H1 (cell line): Measurements from ENCODE around the gene PANX2. TPM values are rescaled to one million over a fixed set of nuclear protein-coding genes. Genes with fewer than 3 reads are reported as not detected.
A peak's percentile ranks its signal among the peaks of the same experiment; 100 is the strongest.

Experiments
- CTCF ChIA-PET: fragments of 300-600 bp; sonication (Branson Sonifier 250); formaldehyde crosslinking; loops from one replicate; lab custom pipeline; 2021; ENCODE audit not compliant: partially characterized antibody; lab: Charles Lee
- POLR2A ChIA-PET: fragments of 300-600 bp; sonication (Branson Sonifier 250); formaldehyde crosslinking; loops from one replicate; lab custom pipeline; 2021; ENCODE audit warnings: inconsistent platforms; ENCODE audit not compliant: partially characterized antibody; lab: Charles Lee
- DNase-seq, 2 experiments: peaks; one replicate each; pipeline versions ENCODE4 v3.0.0 to v3.0.0-alpha.2; 2010 to 2022; ENCODE audit warnings: low spot score in 2 of 2, low read depth in 1 of 2, mixed read lengths in 1 of 2
- FAIRE-seq: peaks from 2 replicates; lab custom pipeline; 2011; peaks lifted over from hg19 to GRCh38; lab: Jason Lieb, UNC
- H2AFZ ChIP-seq: 2 replicates; pipeline ENCODE4 v1.8.1; 2012; ENCODE audit warnings: low read length, inconsistent platforms
- H2AK5ac ChIP-seq: 2 replicates; pipeline ENCODE4 v1.6.1; 2013; ENCODE audit warnings: low read depth, low read length
- H2BK120ac ChIP-seq: replicated peaks from 2 replicates; pipeline ENCODE3; 2013; ENCODE audit warnings: low read depth, low read length, inconsistent platforms
- H2BK12ac ChIP-seq: 2 replicates; pipeline ENCODE4 v1.6.1; 2013; ENCODE audit warnings: low read depth, low read length
- H2BK15ac ChIP-seq: 2 replicates; pipeline ENCODE4 v1.6.1; 2013; ENCODE audit warnings: low read length
- H2BK20ac ChIP-seq: 2 replicates; pipeline ENCODE4 v1.6.1; 2013; ENCODE audit warnings: low read length
- H2BK5ac ChIP-seq: 2 replicates; pipeline ENCODE4 v1.6.1; 2013; ENCODE audit warnings: low read depth, low read length
- H3K14ac ChIP-seq: 2 replicates; pipeline ENCODE4 v1.6.1; 2013; ENCODE audit warnings: inconsistent platforms; ENCODE audit not compliant: insufficient read length
- H3K18ac ChIP-seq: 2 replicates; pipeline ENCODE4 v1.6.1; 2013; ENCODE audit warnings: low read length; ENCODE audit errors: extremely low read depth
- H3K23ac ChIP-seq: 2 replicates; pipeline ENCODE4 v1.6.1; 2013; ENCODE audit warnings: inconsistent platforms; ENCODE audit not compliant: insufficient read length
- H3K23me2 ChIP-seq: 2 replicates; pipeline ENCODE4 v1.6.1; 2013; ENCODE audit warnings: low read depth, low read length
- H3K27ac ChIP-seq: 2 replicates; pipeline ENCODE4 v1.6.1; 2011; ENCODE audit warnings: low read depth, low read length, inconsistent platforms
- H3K27me3 ChIP-seq, 4 experiments: replicated peaks in 1 of 4; 1 replicate in 1 of 4; 2 replicates in 3 of 4; pipeline versions ENCODE4 v1.6.1 to v1.8.1; 2011 to 2013; ENCODE audit warnings: low read length in 3 of 4, mild to moderate bottlenecking in 3 of 4, inconsistent platforms in 2 of 4, mixed read lengths in 2 of 4, moderate library complexity in 1 of 4; ENCODE audit not compliant: control insufficient read depth in 3 of 4, insufficient read depth in 3 of 4; ENCODE audit errors: extremely low read depth in 1 of 4
- H3K36me3 ChIP-seq, 4 experiments: 2 replicates each; pipeline versions ENCODE4 v1.6.1 to v1.8.1; 2011 to 2013; ENCODE audit warnings: mild to moderate bottlenecking in 4 of 4, low read length in 3 of 4, moderate library complexity in 2 of 4, control low read depth in 1 of 4, inconsistent platforms in 1 of 4; ENCODE audit not compliant: insufficient read depth in 4 of 4, control insufficient read depth in 2 of 4
- H3K4ac ChIP-seq: replicated peaks from 2 replicates; pipeline ENCODE3; 2013; ENCODE audit warnings: low read length, low read depth, mixed read lengths, inconsistent platforms; ENCODE audit not compliant: insufficient read length
- H3K4me1 ChIP-seq, 4 experiments: replicated peaks in 1 of 4; 1 replicate in 1 of 4; 2 replicates in 3 of 4; pipeline versions ENCODE4 v1.6.1 to v1.8.1; 2011 to 2013; ENCODE audit warnings: low read length in 3 of 4, inconsistent platforms in 2 of 4, mixed read lengths in 1 of 4; ENCODE audit not compliant: insufficient read depth in 4 of 4, control insufficient read depth in 3 of 4
- H3K4me2 ChIP-seq, 2 experiments: 2 replicates each; pipeline versions ENCODE4 v1.6.1 to v1.8.1; 2011 to 2013; ENCODE audit warnings: low read depth in 2 of 2, low read length in 2 of 2, control low read depth in 1 of 2, inconsistent platforms in 1 of 2, mild to moderate bottlenecking in 1 of 2; ENCODE audit not compliant: insufficient read depth in 1 of 2
- H3K4me3 ChIP-seq, 4 experiments: fragments of 200-600, 300-600 bp in 1 of 4; sonication (generic), shearing (Covaris generic), sonication (Bioruptor Twin) in 1 of 4; 2 replicates each; pipeline versions ENCODE4 v1.5.1 to v1.8.1; 2011 to 2016; ENCODE audit warnings: low read length in 4 of 4, low read depth in 3 of 4, control low read depth in 2 of 4, inconsistent platforms in 2 of 4, mild to moderate bottlenecking in 2 of 4, mixed read lengths in 1 of 4, moderate library complexity in 1 of 4; ENCODE audit not compliant: insufficient read depth in 2 of 4; ENCODE audit errors: extremely low read depth in 1 of 4
- H3K56ac ChIP-seq: replicated peaks from 2 replicates; pipeline ENCODE3; 2013; ENCODE audit warnings: low read depth, mild to moderate bottlenecking, mixed read lengths, low read length, inconsistent platforms; ENCODE audit not compliant: insufficient read length
- H3K79me1 ChIP-seq: 2 replicates; pipeline ENCODE4 v1.6.1; 2013; ENCODE audit warnings: low read depth, low read length, control low read depth
- H3K79me2 ChIP-seq, 2 experiments: 2 replicates each; pipeline versions ENCODE4 v1.6.1 to v1.8.1; 2012 to 2013; ENCODE audit warnings: low read length in 2 of 2, mild to moderate bottlenecking in 2 of 2, inconsistent platforms in 1 of 2; ENCODE audit not compliant: insufficient read depth in 2 of 2, control insufficient read depth in 1 of 2
- H3K9ac ChIP-seq, 4 experiments: replicated peaks in 1 of 4; 1 replicate in 1 of 4; 2 replicates in 3 of 4; pipeline versions ENCODE4 v1.6.1 to v1.8.1; 2011 to 2013; ENCODE audit warnings: low read depth in 3 of 4, low read length in 3 of 4, control low read depth in 2 of 4, mild to moderate bottlenecking in 2 of 4, moderate library complexity in 2 of 4, inconsistent platforms in 1 of 4; ENCODE audit errors: extremely low read depth in 1 of 4
- H3K9me3 ChIP-seq, 2 experiments: 2 replicates each; pipeline versions ENCODE4 v1.6.1 to v1.8.1; 2012 to 2013; ENCODE audit warnings: mild to moderate bottlenecking in 2 of 2, moderate library complexity in 2 of 2, control low read depth in 1 of 2, inconsistent platforms in 1 of 2, low read depth in 1 of 2, low read length in 1 of 2, mixed read lengths in 1 of 2; ENCODE audit not compliant: insufficient read depth in 2 of 2
- H4K20me1 ChIP-seq, 2 experiments: replicated peaks in 1 of 2; 2 replicates each; pipeline versions ENCODE3 to v1.8.1; 2011 to 2013; ENCODE audit warnings: inconsistent platforms in 2 of 2, low read length in 2 of 2, mild to moderate bottlenecking in 1 of 2; ENCODE audit not compliant: insufficient read depth in 2 of 2, control insufficient read depth in 1 of 2
- H4K5ac ChIP-seq: 2 replicates; pipeline ENCODE4 v1.6.1; 2013; ENCODE audit warnings: low read length, low read depth, mixed read lengths, inconsistent platforms; ENCODE audit not compliant: insufficient read length
- H4K8ac ChIP-seq: 2 replicates; pipeline ENCODE4 v1.8.0; 2013; ENCODE audit warnings: mild to moderate bottlenecking, moderate library complexity, low read length, inconsistent platforms; ENCODE audit not compliant: insufficient read depth; ENCODE audit errors: extremely low read depth
- H4K91ac ChIP-seq: replicated peaks from 2 replicates; pipeline ENCODE3; 2013; ENCODE audit warnings: low read length, mixed read lengths, inconsistent platforms; ENCODE audit not compliant: insufficient read length
- CBX8 ChIP-seq: fragments of 300-800, 300-1000 bp; sonication (generic); IDR thresholded peaks from 2 replicates; pipeline ENCODE4 v1.7.1; 2016; ENCODE audit warnings: low read depth, low read length, borderline replicate concordance
- KDM1A ChIP-seq: fragments of 200-600, 300-600 bp; sonication (generic); IDR thresholded peaks from 2 replicates; pipeline ENCODE4 v1.7.1; 2016; ENCODE audit warnings: mild to moderate bottlenecking, low read length, borderline replicate concordance
- KDM5A ChIP-seq: fragments of 200-600 bp; IDR thresholded peaks from 2 replicates; pipeline ENCODE4 v1.7.1; 2012; ENCODE audit warnings: mild to moderate bottlenecking, low read length, inconsistent platforms, mixed read lengths
- SIX5 ChIP-seq: IDR thresholded peaks from 2 replicates; pipeline ENCODE4 v1.6.1; 2011; ENCODE audit warnings: mild to moderate bottlenecking, low read depth, low read length
- WGBS, 2 experiments: shearing (Covaris generic) in 1 of 2; methylation state at CpG; one replicate each; pipeline versions ENCODE4 v1.1.6 to v1.1.7; 2013 to 2015; ENCODE audit warnings: low lambda C conversion rate in 2 of 2, mixed read lengths in 2 of 2, inconsistent platforms in 1 of 2, low coverage in 1 of 2, missing lambda C conversion rate in 1 of 2; ENCODE audit not compliant: insufficient replicate concordance in 2 of 2, insufficient coverage in 1 of 2, insufficient read length in 1 of 2; ENCODE audit errors: extremely low coverage in 1 of 2, missing lambda C conversion rate in 1 of 2; 5-methylcytosine and 5-hydroxymethylcytosine counted together
- polyA plus RNA-seq, 7 experiments: library from polyadenylated mRNA; depleted of rRNA in 3 of 7; stranded (reverse) in 5 of 7; unstranded in 2 of 7; fragments of >200 nt in 5 of 7; fragments of 200-250 nt in 2 of 7; gene quantifications; 1 replicate in 5 of 7; 2 replicates in 1 of 7; 4 replicates in 1 of 7; pipeline versions ENCODE4 v1.2.1 to v1.2.3, GENCODE V29; 2011 to 2013; ENCODE audit warnings: missing spikeins in 2 of 7, mixed read lengths in 2 of 7
- total RNA-seq: library from RNA; stranded (reverse); fragmentation: NEBNext Ultra II Directional; extraction: Animal tissue kit (Norgen Biotek cat#: 25700); gene quantifications from 2 replicates; pipeline ENCODE4 v1.2.1, GENCODE V29; 2021
- TF ChIP-seq, protein P1 (sequence below): IDR thresholded peaks from 2 replicates; pipeline ENCODE4 v1.6.1; 2011; ENCODE audit warnings: low read depth, mild to moderate bottlenecking, low read length; ENCODE audit not compliant: insufficient read depth

The PANX2 gene
- total and polyA plus RNA-seq, 2 of the 8 experiments (the other 6 are each of a cell fraction or from before 2014, with no cell fraction given), result 3.5 to 5.0 TPM

DNA sequence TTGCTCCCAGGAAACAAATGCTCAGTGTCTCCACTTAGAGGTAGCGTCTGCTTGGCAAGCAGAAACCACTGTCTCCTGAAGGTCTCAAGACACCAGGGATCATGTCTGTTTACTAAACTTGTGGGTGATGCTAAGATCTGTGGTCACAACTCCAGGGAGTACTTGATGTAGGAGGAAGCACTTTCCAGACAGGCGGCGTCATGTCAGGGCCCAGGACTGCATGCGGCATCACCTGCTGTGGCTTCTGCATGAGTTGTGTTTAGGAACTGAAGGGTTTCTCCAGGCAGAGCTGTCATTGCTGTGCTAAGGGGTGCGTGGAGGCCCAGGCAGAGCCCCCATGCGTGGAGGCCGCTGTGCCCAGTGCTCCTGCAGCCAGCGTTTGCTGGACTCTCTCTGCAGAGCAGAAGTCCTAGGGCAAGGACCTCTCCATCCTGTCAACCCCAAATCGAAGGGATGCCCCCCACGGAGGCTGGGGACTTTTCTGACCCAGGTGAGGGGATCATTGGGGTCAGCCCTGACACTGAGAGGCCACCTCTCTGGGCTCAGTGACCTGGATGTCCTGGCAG lies 8.1 kb upstream of the PANX2 start:
- 0 out of 2 replicates have a peak overlapping the region, but pooled peaks have one; percentile 29 for H2BK15ac ChIP-seq
- CTCF ChIA-PET, result no interaction called here
- H3K4me2 ChIP-seq, result no peak overlapping the region
- no peak overlapping the region for H2BK120ac ChIP-seq
- H3K4ac ChIP-seq, result peak overlapping the region; percentile 21
- DNase-seq (no peak), FAIRE-seq (no peak)
- no peak overlapping the region; the same call in 1 of the 2 replicates for H3K18ac ChIP-seq
- H2BK20ac ChIP-seq, result no peak overlapping the region
- H3K9me3 ChIP-seq, result peaks cover 0 to 7% of the 10 kb centered on the region in 2 experiments; a peak in 1 of 4 replicates
- peaks cover 0 to 8% (median 0%) of the 10 kb centered on the region in 4 experiments; a peak in 1 of 7 replicates for H3K4me1 ChIP-seq
- no peak overlapping the region for H2BK12ac ChIP-seq
- H3K79me1 ChIP-seq, result no peaks in the 10 kb centered on the region
- no peak overlapping the region for H3K56ac ChIP-seq
- no peak overlapping the region for H3K27ac ChIP-seq
- H3K23ac ChIP-seq, result no peak overlapping the region
- H4K8ac ChIP-seq, result peak overlapping the region; percentile 46
- no peaks in the 10 kb centered on the region; a peak in 2 of 7 replicates for H3K27me3 ChIP-seq
- H3K14ac ChIP-seq, result no peak overlapping the region
- no peak overlapping the region for H2AFZ ChIP-seq
- no peak overlapping the region for H2BK5ac ChIP-seq
- TF ChIP-seq, protein P1, sequence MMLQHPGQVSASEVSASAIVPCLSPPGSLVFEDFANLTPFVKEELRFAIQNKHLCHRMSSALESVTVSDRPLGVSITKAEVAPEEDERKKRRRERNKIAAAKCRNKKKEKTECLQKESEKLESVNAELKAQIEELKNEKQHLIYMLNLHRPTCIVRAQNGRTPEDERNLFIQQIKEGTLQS, result no peak
- TF ChIP-seq SIX5 (no peak), KDM5A (no peak), KDM1A (no peak), CBX8 (no peak)
- H3K9ac ChIP-seq, result no peak overlapping the region
- H3K4me3 ChIP-seq, result no peak overlapping the region
- 84% methylated on average over 9 of the region's 10 CpGs; no CpG with 5 or more reads in 1 of the 2 experiments for WGBS, 2 experiments
- H3K79me2 ChIP-seq, result no peaks in the 10 kb centered on the region
- no peak overlapping the region for H4K91ac ChIP-seq
- H3K36me3 ChIP-seq, result no peaks in the 10 kb centered on the region
- H4K5ac ChIP-seq, result no peak overlapping the region
- no peak overlapping the region for H2AK5ac ChIP-seq
- POLR2A ChIA-PET, result no interaction called here
- no peaks in the 10 kb centered on the region for H4K20me1 ChIP-seq
- no peaks in the 10 kb centered on the region for H3K23me2 ChIP-seq
